Keratinocyte (primary cell): ENCODE measurements around the gene ZNF362. TPM values are rescaled to one million over a fixed set of nuclear protein-coding genes. Genes with fewer than 3 reads are reported as not detected.
"Not testable (repeated sequence)": the region's sequence is repeated elsewhere in the genome, so short reads cannot be mapped to it uniquely, and the experiment has no call there.

Source experiments
- DNase-seq: peaks from one replicate; pipeline ENCODE4 v3.0.0-alpha.2; 2011; ENCODE audit warnings: low read depth, missing footprints, low spot score
- FAIRE-seq: peaks from 2 replicates; lab custom pipeline; 2011; peaks lifted over from hg19 to GRCh38; lab: Jason Lieb, UNC
- H2AFZ ChIP-seq: 2 replicates; pipeline ENCODE4 v1.6.0; 2012; ENCODE audit warnings: low read length, control low read depth, inconsistent platforms; ENCODE audit not compliant: control insufficient read depth
- H3K27ac ChIP-seq: 2 replicates; pipeline ENCODE4 v1.5.1; 2011; ENCODE audit warnings: low read length; ENCODE audit not compliant: control insufficient read depth, insufficient read depth
- H3K27me3 ChIP-seq: 3 replicates; pipeline ENCODE4 v1.6.0; 2011; ENCODE audit warnings: low read length; ENCODE audit not compliant: control insufficient read depth, insufficient read depth; ENCODE audit errors: extremely low read depth
- H3K36me3 ChIP-seq, 2 experiments: 2 replicates in 1 of 2; 3 replicates in 1 of 2; pipeline ENCODE4 v1.5.1; 2011; ENCODE audit warnings: low read length in 2 of 2, mild to moderate bottlenecking in 1 of 2; ENCODE audit not compliant: control insufficient read depth in 2 of 2, insufficient read depth in 2 of 2; ENCODE audit errors: extremely low read depth in 1 of 2
- H3K4me1 ChIP-seq: 3 replicates; pipeline ENCODE4 v1.5.1; 2011; ENCODE audit warnings: low read length; ENCODE audit not compliant: control insufficient read depth, insufficient read depth; ENCODE audit errors: extremely low read depth
- H3K4me2 ChIP-seq: 3 replicates; pipeline ENCODE4 v1.6.0; 2011; ENCODE audit warnings: low read depth, low read length; ENCODE audit not compliant: control insufficient read depth, insufficient read depth; ENCODE audit errors: extremely low read depth
- H3K4me3 ChIP-seq, 3 experiments: fragments of 200-600 bp in 1 of 3; sonication (generic) in 1 of 3; 2 replicates in 2 of 3; 3 replicates in 1 of 3; pipeline ENCODE4 v1.5.1; 2011 to 2016; ENCODE audit warnings: low read length in 3 of 3, mild to moderate bottlenecking in 3 of 3, control low read depth in 2 of 3, inconsistent platforms in 1 of 3, low read depth in 1 of 3, mixed read lengths in 1 of 3, mixed run types in 1 of 3, moderate library complexity in 1 of 3; ENCODE audit not compliant: control insufficient read depth in 2 of 3, insufficient read depth in 2 of 3; ENCODE audit errors: extremely low read depth in 1 of 3
- H3K79me2 ChIP-seq: 2 replicates; pipeline ENCODE4 v1.6.0; 2012; ENCODE audit warnings: low read length; ENCODE audit not compliant: control insufficient read depth, insufficient read depth
- H3K9ac ChIP-seq: 3 replicates; pipeline ENCODE4 v1.6.0; 2011; ENCODE audit warnings: low read length; ENCODE audit not compliant: control insufficient read depth, insufficient read depth; ENCODE audit errors: extremely low read depth
- H3K9me1 ChIP-seq: 3 replicates; pipeline ENCODE4 v1.6.0; 2011; ENCODE audit warnings: low read length; ENCODE audit not compliant: control insufficient read depth, insufficient read depth; ENCODE audit errors: extremely low read depth
- H3K9me3 ChIP-seq: 2 replicates; pipeline ENCODE4 v1.5.1; 2012; ENCODE audit warnings: low read depth, low read length; ENCODE audit not compliant: control insufficient read depth
- H4K20me1 ChIP-seq: 3 replicates; pipeline ENCODE4 v1.6.0; 2011; ENCODE audit warnings: low read length; ENCODE audit not compliant: control insufficient read depth, insufficient read depth; ENCODE audit errors: extremely low read depth
- EZH2 ChIP-seq: IDR thresholded peaks from one replicate; pipeline ENCODE4 v1.6.1; 2012; ENCODE audit warnings: inconsistent platforms, mild to moderate bottlenecking, low read length, moderate library complexity
- dilution Hi-C: fragments of 300-500 bp; cut with MboI; formaldehyde crosslinking; loops from one replicate; pipeline ENCODE4 v1.7.0; 2020; ENCODE audit warnings: low sequenced_read_pairs; ENCODE audit not compliant: extremely low pct_ligation_motif_present
- polyA plus RNA-seq, 5 experiments: library from polyadenylated mRNA; depleted of rRNA in 3 of 5; stranded (reverse) in 3 of 5; stranded (forward) in 1 of 5; unstranded in 1 of 5; fragments of >200 nt; gene quantifications; 1 replicate in 1 of 5; 2 replicates in 3 of 5; 3 replicates in 1 of 5; pipeline versions ENCODE4 v1.2.1 to v1.2.3, GENCODE V29; 2011 to 2012; ENCODE audit warnings: missing spikeins in 2 of 5, low read depth in 1 of 5, low replicate concordance in 1 of 5
- TF ChIP-seq, protein P1 (sequence below), 3 experiments: IDR thresholded peaks in 1 of 3; conservative IDR thresholded peaks in 1 of 3; optimal IDR thresholded peaks in 1 of 3; 2 replicates in 2 of 3; 3 replicates in 1 of 3; pipeline versions ENCODE3 to v1.5.1; 2011; ENCODE audit warnings: low read length in 3 of 3, mild to moderate bottlenecking in 3 of 3, moderate library complexity in 2 of 3, control low read depth in 1 of 3, inconsistent platforms in 1 of 3; ENCODE audit not compliant: insufficient read depth in 2 of 3; ENCODE audit errors: extremely low read depth in 1 of 3

The ZNF362 gene
- polyA plus RNA-seq, 1 donor (not counting 4 experiments of a cell fraction or from before 2014, with no cell fraction given) = 2.2 TPM

DNA sequence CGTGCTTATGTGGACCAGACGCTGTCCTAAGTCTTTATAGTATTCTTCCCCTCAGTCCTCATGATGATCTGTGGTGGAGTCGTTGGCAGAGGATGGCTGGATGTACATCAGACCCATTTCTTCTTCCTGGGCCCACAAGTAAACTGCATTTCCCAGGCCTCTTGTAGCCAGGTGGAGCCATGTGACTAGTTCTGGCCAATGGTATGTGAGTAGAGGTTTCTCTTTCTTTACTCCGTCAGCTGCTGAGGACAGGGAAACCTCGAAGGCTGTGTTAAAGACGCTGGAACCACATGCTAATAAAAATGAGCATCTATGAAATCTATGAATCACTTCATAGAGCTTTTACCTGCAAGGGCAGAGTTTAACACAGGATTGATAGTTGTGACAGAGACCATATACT is 18.7 kb upstream of the ZNF362 start:
- Histone ChIP-seq H4K20me1 (no peaks in the 10 kb centered on the region), H3K4me2 (no peak overlapping the region), H3K27me3 (no peaks in the 10 kb centered on the region), H2AFZ (no peak overlapping the region), H3K36me3 (no peaks in the 10 kb centered on the region), H3K4me1 (peaks cover 14% of the 10 kb centered on the region), H3K9ac (no peak overlapping the region), H3K27ac (no peak overlapping the region), H3K4me3 (no peak overlapping the region), H3K9me1 (no peaks in the 10 kb centered on the region), H3K79me2 (no peaks in the 10 kb centered on the region), H3K9me3 (no peaks in the 10 kb centered on the region)
- TF ChIP-seq EZH2 = no peak
- TF ChIP-seq, protein P1, sequence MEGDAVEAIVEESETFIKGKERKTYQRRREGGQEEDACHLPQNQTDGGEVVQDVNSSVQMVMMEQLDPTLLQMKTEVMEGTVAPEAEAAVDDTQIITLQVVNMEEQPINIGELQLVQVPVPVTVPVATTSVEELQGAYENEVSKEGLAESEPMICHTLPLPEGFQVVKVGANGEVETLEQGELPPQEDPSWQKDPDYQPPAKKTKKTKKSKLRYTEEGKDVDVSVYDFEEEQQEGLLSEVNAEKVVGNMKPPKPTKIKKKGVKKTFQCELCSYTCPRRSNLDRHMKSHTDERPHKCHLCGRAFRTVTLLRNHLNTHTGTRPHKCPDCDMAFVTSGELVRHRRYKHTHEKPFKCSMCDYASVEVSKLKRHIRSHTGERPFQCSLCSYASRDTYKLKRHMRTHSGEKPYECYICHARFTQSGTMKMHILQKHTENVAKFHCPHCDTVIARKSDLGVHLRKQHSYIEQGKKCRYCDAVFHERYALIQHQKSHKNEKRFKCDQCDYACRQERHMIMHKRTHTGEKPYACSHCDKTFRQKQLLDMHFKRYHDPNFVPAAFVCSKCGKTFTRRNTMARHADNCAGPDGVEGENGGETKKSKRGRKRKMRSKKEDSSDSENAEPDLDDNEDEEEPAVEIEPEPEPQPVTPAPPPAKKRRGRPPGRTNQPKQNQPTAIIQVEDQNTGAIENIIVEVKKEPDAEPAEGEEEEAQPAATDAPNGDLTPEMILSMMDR (optimal IDR thresholded peaks at IDR 0.05 in 1 of 3, IDR thresholded peaks at IDR 0.05 in 1 of 3, conservative IDR thresholded peaks at IDR 0.05 in 1 of 3; ENCODE audit: extremely low read depth in 1 of 3, insufficient read depth in 2 of 3, low read length in 3 of 3) = no peak
- no peak for DNase-seq
- no peak for FAIRE-seq
- dilution Hi-C loops = no loop called here

DNA sequence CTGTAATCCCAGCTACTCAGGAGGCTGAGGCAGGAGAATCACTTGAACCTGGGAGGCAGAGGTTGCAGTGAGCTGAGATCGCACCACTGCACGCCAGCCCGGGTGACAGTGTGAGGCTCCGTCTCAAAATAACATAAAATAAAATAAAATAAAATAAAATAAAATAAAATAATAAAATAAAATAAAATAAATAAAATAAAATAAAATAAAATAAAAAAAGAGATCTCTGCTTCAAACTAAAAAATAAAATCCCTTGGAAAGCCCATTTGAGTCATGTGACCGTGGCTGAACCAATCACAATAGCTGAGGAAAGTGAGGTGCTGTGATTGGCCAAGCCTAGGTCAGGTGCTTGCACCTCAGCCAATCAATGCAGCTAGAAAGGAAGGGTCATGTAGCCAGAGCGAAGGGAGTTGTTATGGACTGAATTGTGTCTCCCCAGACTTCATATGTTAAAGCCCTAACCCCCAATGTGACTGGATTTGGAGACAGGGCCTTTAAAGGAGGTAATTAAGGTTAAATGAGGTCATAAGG is 18.0 kb upstream of the ZNF362 start:
- peaks cover 14% of the 10 kb centered on the region for H3K4me1 ChIP-seq
- H3K79me2 ChIP-seq, H3K9me1 ChIP-seq, DNase-seq, H3K27ac ChIP-seq, H4K20me1 ChIP-seq, H2AFZ ChIP-seq, H3K9ac ChIP-seq, H3K27me3 ChIP-seq, H3K4me2 ChIP-seq, H3K36me3 ChIP-seq, H3K9me3 ChIP-seq, H3K4me3 ChIP-seq, dilution Hi-C loops, FAIRE-seq: not testable (repeated sequence)

DNA sequence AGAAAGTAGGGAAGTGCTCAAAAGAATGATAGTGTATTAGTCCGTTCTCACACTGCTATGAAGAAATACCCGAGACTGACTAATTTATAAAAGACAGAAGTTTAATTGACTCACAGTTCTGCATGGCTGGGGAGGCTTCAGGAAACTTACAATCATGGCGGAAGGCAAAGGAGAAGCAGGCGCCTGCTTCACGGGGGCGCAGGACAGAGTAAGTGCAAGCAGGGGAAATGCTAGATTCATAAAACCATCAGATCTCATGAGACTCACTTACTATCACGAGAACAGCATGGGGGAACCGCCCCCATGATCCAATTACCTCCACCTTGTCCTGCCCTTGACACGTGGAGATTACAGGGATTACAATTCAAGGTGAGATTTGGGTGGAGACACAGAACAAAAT is 16.9 kb upstream of the ZNF362 start:
- not testable (repeated sequence) for DNase-seq

More for the DNA sequence above, 16.9 kb upstream of the ZNF362 start:
- H3K4me2 ChIP-seq, H4K20me1 ChIP-seq, H3K27me3 ChIP-seq, H3K36me3 ChIP-seq, dilution Hi-C loops, H3K79me2 ChIP-seq, H3K27ac ChIP-seq, H3K4me3 ChIP-seq, H2AFZ ChIP-seq, H3K9me3 ChIP-seq, FAIRE-seq, H3K9ac ChIP-seq, H3K9me1 ChIP-seq: not testable (repeated sequence)
- peaks cover 13% of the 10 kb centered on the region for H3K4me1 ChIP-seq
